Type B pancreatic cell (in vitro differentiated cells): ENCODE measurements around the gene RNF121. TPM values are rescaled to one million over a fixed set of nuclear protein-coding genes. Genes with fewer than 3 reads are reported as not detected.

Experiments
- DNase-seq: peaks from one replicate; pipeline ENCODE4 v3.0.0; 2021; ENCODE audit warnings: mixed read lengths; ENCODE audit not compliant: unreplicated experiment; ENCODE audit errors: extremely low spot score
- H3K27ac Mint-ChIP-seq: 2 replicates; pipeline ENCODE4 v1.8.0; 2021; ENCODE audit warnings: mild to moderate bottlenecking, mixed read lengths
- H3K27me3 Mint-ChIP-seq: 2 replicates; pipeline ENCODE4 v1.8.0; 2021; ENCODE audit warnings: mixed read lengths
- H3K36me3 Mint-ChIP-seq: 2 replicates; pipeline ENCODE4 v1.8.0; 2021; ENCODE audit warnings: mixed read lengths
- H3K4me1 Mint-ChIP-seq: one replicate; pipeline ENCODE4 v1.8.0; 2021; ENCODE audit warnings: mixed read lengths; ENCODE audit not compliant: unreplicated experiment
- H3K4me3 Mint-ChIP-seq: 2 replicates; pipeline ENCODE4 v1.8.0; 2021; ENCODE audit warnings: mild to moderate bottlenecking, mixed read lengths
- H3K9me3 Mint-ChIP-seq: 2 replicates; pipeline ENCODE4 v1.8.0; 2021; ENCODE audit warnings: mixed read lengths
- CTCF ChIP-seq: fragments of 200-600 bp; sonication (generic); conservative IDR thresholded peaks from 2 replicates; pipeline ENCODE4 v1.5.0; 2021; ENCODE audit warnings: antibody characterized with exemption, mild to moderate bottlenecking
- total RNA-seq: library from RNA; stranded (reverse); gene quantifications from 2 replicates; pipeline ENCODE4 v1.2.1, GENCODE V29; 2021; ENCODE audit warnings: low replicate concordance

RNF121 gene
- total RNA-seq, 1 donor from 2014 or later = 49.7 TPM

GRCh38 chr11:71930556-71931244 is 1.9 kb downstream of the RNF121 start:
- Mint-ChIP-seq H3K9me3 (no peaks in the 10 kb centered on the region), H3K4me1 (peaks cover 23% of the 10 kb centered on the region), H3K4me3 (peak overlapping the region; percentile 98), H3K27me3 (no peaks in the 10 kb centered on the region), H3K27ac (peak overlapping the region; percentile 54), H3K36me3 (no peaks in the 10 kb centered on the region)
- TF ChIP-seq CTCF = no peak
- no peak for DNase-seq

- DNase-seq = no peak
- no peak overlapping the region for H3K4me3 Mint-ChIP-seq
- no peaks in the 10 kb centered on the region for H3K9me3 Mint-ChIP-seq
- no peak overlapping the region for H3K27ac Mint-ChIP-seq
- no peaks in the 10 kb centered on the region for H3K36me3 Mint-ChIP-seq
- no peaks in the 10 kb centered on the region for H3K27me3 Mint-ChIP-seq
- peaks cover 23% of the 10 kb centered on the region for H3K4me1 Mint-ChIP-seq
- no peak for TF ChIP-seq CTCF
Measured at GRCh38 chr11:71931245-71931602, 2.4 kb downstream of the RNF121 start.

- H3K27me3 Mint-ChIP-seq = no peaks in the 10 kb centered on the region
- peaks cover 23% of the 10 kb centered on the region for H3K4me1 Mint-ChIP-seq
- H3K36me3 Mint-ChIP-seq = no peaks in the 10 kb centered on the region
- H3K27ac Mint-ChIP-seq = no peak overlapping the region
- H3K4me3 Mint-ChIP-seq = no peak overlapping the region
- no peak for TF ChIP-seq CTCF
- no peak for DNase-seq
- H3K9me3 Mint-ChIP-seq = no peaks in the 10 kb centered on the region
Measured at GRCh38 chr11:71933141-71933933, 4.5 kb downstream of the RNF121 start.

GRCh38 chr11:71934213-71934612 is 5.4 kb downstream of the RNF121 start:
- Mint-ChIP-seq H3K9me3 (no peaks in the 10 kb centered on the region), H3K36me3 (no peaks in the 10 kb centered on the region), H3K27ac (no peak overlapping the region), H3K27me3 (no peaks in the 10 kb centered on the region), H3K4me1 (peaks cover 18% of the 10 kb centered on the region), H3K4me3 (no peak overlapping the region)
- peak; percentile 21 for TF ChIP-seq CTCF
- DNase-seq = no peak

- Mint-ChIP-seq H3K27me3 (no peaks in the 10 kb centered on the region), H3K4me1 (peaks cover 6% of the 10 kb centered on the region), H3K4me3 (no peak overlapping the region), H3K9me3 (no peaks in the 10 kb centered on the region), H3K27ac (no peak overlapping the region), H3K36me3 (no peaks in the 10 kb centered on the region)
- TF ChIP-seq CTCF = no peak
- DNase-seq = no peak
Measured at GRCh38 chr11:71935338-71935925, 6.6 kb downstream of the RNF121 start.
